ENCODE measurements around the gene C11orf21. TPM values are rescaled to one million over a fixed set of nuclear protein-coding genes. Genes with fewer than 3 reads are reported as not detected.
A peak's percentile ranks its signal among the peaks of the same experiment; 100 is the strongest.

Gene C11orf21
- total RNA-seq, 4 donors from 2014 or later: 1.1 to 2.8 (median 1.2) TPM

- DNase-seq (ENCODE audit: low spot score) (peak; percentile 21), ATAC-seq (ENCODE audit: low FRiP score) (no peak)
- no peak for TF ChIP-seq CTCF (IDR thresholded peaks at IDR 0.05)
Observed at GRCh38 chr11:2304506-2305139, 2.9 kb upstream of the C11orf21 start.

- ATAC-seq (ENCODE audit: low FRiP score): no peak
- TF ChIP-seq CTCF (IDR thresholded peaks at IDR 0.05): no peak
- peak; percentile 19 for DNase-seq (ENCODE audit: low spot score)
Observed at GRCh38 chr11:2303627-2304505, 2.1 kb upstream of the C11orf21 start.

- DNase-seq (ENCODE audit: low spot score): peak; percentile 9
- TF ChIP-seq CTCF (IDR thresholded peaks at IDR 0.05): no peak
- ATAC-seq (ENCODE audit: low FRiP score): no peak
Observed at GRCh38 chr11:2302896-2303626, 1.3 kb upstream of the C11orf21 start.

- no peak for ATAC-seq (ENCODE audit: low FRiP score)
- peak; percentile 20 for DNase-seq (ENCODE audit: low spot score)
- TF ChIP-seq CTCF (IDR thresholded peaks at IDR 0.05): no peak
Observed at GRCh38 chr11:2302306-2302895, 683 bp upstream of the C11orf21 start.

GRCh38 chr11:2300936-2301630 lies 635 bp downstream of the C11orf21 start:
- TF ChIP-seq CTCF (IDR thresholded peaks at IDR 0.05): no peak
- ATAC-seq (ENCODE audit: low FRiP score) (no peak), DNase-seq (ENCODE audit: low spot score) (peak; percentile 17)

- ATAC-seq (ENCODE audit: low FRiP score): no peak
- DNase-seq (ENCODE audit: low spot score): peak; percentile 18
- no peak for TF ChIP-seq CTCF (IDR thresholded peaks at IDR 0.05)
Observed at GRCh38 chr11:2300290-2300935, 1.3 kb downstream of the C11orf21 start.

Data from omental fat pad (tissue), 4 donors.